Testis (tissue), 3 donors: Measurements from ENCODE around the gene ATP1B1. TPM values are rescaled to one million over a fixed set of nuclear protein-coding genes. Genes with fewer than 3 reads are reported as not detected.

Source experiments
- DNase-seq: peaks from one replicate; pipeline ENCODE4 v3.0.0-alpha.2; 2019
- H3K27ac ChIP-seq, 2 donors: fragments of 200-600 bp; sonication (generic); one replicate each; pipeline ENCODE4 v1.5.1; 2019
- H3K27me3 ChIP-seq: fragments of 200-600 bp; sonication (generic); one replicate; pipeline ENCODE4 v1.5.1; 2019
- H3K36me3 ChIP-seq: fragments of 200-600 bp; sonication (generic); one replicate; pipeline ENCODE4 v1.5.1; 2017; ENCODE audit warnings: low read depth; ENCODE audit errors: missing control alignments
- H3K4me1 ChIP-seq: fragments of 200-600 bp; sonication (generic); one replicate; pipeline ENCODE4 v1.5.1; 2019
- H3K4me3 ChIP-seq, 2 donors: fragments of 200-600 bp; sonication (generic); one replicate each; pipeline ENCODE4 v1.5.1; 2017 to 2019
- H3K9me3 ChIP-seq: fragments of 200-600 bp; sonication (generic); one replicate; pipeline ENCODE4 v1.5.1; 2017
- CTCF ChIP-seq, 3 experiments: fragments of 450-650 bp in 2 of 3; fragments of 200-600 bp in 1 of 3; sonication (generic) in 1 of 3; IDR thresholded peaks; one replicate each; pipeline ENCODE4 v1.5.1; 2016 to 2019; ENCODE audit warnings: antibody characterized with exemption in 3 of 3, mild to moderate bottlenecking in 2 of 3, moderate library complexity in 1 of 3
- POLR2A ChIP-seq: fragments of 450-650 bp; IDR thresholded peaks from one replicate; pipeline ENCODE4 v1.6.1; 2017; ENCODE audit warnings: antibody characterized with exemption, mild to moderate bottlenecking, moderate library complexity
- WGBS, 2 donors: methylation state at CpG; one replicate each; pipeline ENCODE4 v1.1.5; 2018; 5-methylcytosine and 5-hydroxymethylcytosine counted together
- intact Hi-C: fragments of 100-400 bp; cut with DNase I; formaldehyde crosslinking; loops from one replicate; pipeline ENCODE4 v1.15.1; 2023; ENCODE audit warnings: low total_unique reads
- polyA plus RNA-seq: library from polyadenylated mRNA; stranded (reverse); fragments of 350-450 nt; fragmentation: Illumina TruSeq; extraction: RNeasy Lipid Tissue Mini Kit (QIAGEN cat#74804); gene quantifications from one replicate; pipeline ENCODE4 v1.2.3, GENCODE V29; 2014; ENCODE audit warnings: low read depth, low replicate concordance; ENCODE audit not compliant: insufficient read depth
- total RNA-seq, 2 donors: library from RNA; depleted of rRNA; stranded (reverse); fragments of >200 nt; gene quantifications; one replicate each; pipeline ENCODE4 v1.2.3, GENCODE V29; 2016

The ATP1B1 gene
- total and polyA plus RNA-seq, 3 donors from 2014 or later: 98.3 to 160 (median 131) TPM

DNA sequence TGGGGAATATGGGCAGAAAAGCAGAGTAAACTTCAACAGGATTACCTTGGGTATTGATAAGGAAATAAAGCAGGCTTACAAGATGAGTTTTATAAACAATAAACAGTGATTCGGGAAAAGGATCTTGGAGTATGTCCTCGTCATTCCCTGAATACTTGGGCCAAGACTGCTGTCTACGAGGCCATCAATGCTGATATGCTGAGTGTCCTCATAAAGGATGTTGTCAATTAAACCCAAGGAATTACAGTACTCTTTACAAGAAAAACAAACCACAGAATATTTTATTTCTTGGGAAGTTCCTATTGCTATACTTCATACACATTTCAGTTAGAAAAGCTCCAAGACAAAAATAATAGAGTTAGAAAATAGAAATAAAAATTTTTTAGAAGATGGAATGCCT is 34.9 kb downstream of the ATP1B1 start:
- H3K4me3 ChIP-seq: no peak overlapping the region
- 81 to 86% methylated on average over 3 of the region's 3 CpGs for WGBS, 2 donors
- TF ChIP-seq POLR2A (no peak), CTCF (IDR thresholded peaks at IDR 0.05) (no peak)
- intact Hi-C loops: no loop called here
- H3K4me1 ChIP-seq: no peaks in the 10 kb centered on the region
- H3K9me3 ChIP-seq: no peaks in the 10 kb centered on the region
- no peak for DNase-seq
- H3K36me3 ChIP-seq: no peaks in the 10 kb centered on the region
- H3K27me3 ChIP-seq: no peaks in the 10 kb centered on the region
- no peak overlapping the region for H3K27ac ChIP-seq

GRCh38 chr1:169142129-169142528 is 35.6 kb downstream of the ATP1B1 start:
- intact Hi-C loops: no loop called here
- TF ChIP-seq POLR2A: no peak
- TF ChIP-seq CTCF (IDR thresholded peaks at IDR 0.05): no peak

DNA sequence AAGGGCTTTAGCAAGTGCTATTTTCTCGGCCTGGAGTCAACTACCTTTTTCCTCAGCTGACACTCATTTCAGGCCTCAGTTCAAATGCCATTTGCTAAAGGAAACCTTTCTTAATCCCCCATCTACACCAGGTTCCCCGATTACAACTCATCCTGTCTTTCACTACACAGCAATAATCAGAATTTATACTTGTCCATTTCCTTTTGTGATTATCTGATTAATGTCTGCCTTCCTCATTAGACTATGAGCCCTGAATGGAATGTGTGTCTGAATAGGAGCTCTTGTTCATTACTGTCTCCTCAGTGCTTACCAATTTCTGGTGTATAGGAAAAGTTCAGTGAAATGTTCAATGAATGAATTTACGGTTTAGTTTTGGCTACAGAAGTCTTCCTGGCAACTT is 36.9 kb downstream of the ATP1B1 start:
- WGBS, 2 donors: 80 to 85% methylated on average over 3 of the region's 3 CpGs
- Histone ChIP-seq H3K27me3 (no peaks in the 10 kb centered on the region), H3K36me3 (no peaks in the 10 kb centered on the region), H3K4me1 (no peaks in the 10 kb centered on the region), H3K9me3 (no peaks in the 10 kb centered on the region), H3K4me3 (no peak overlapping the region), H3K27ac (no peak overlapping the region)
- intact Hi-C loops: no loop called here
- TF ChIP-seq CTCF (IDR thresholded peaks at IDR 0.05) (no peak), POLR2A (no peak)
- no peak for DNase-seq

More at GRCh38 chr1:169142129-169142528, 35.6 kb downstream of the ATP1B1 start:
- no peak overlapping the region for H3K27ac ChIP-seq
- no peaks in the 10 kb centered on the region for H3K36me3 ChIP-seq
- no peaks in the 10 kb centered on the region for H3K4me1 ChIP-seq
- WGBS, 2 donors: 0 to 54% methylated on average over 1 of the region's 1 CpG
- no peak overlapping the region for H3K4me3 ChIP-seq
- DNase-seq: no peak
- no peaks in the 10 kb centered on the region for H3K27me3 ChIP-seq
- no peaks in the 10 kb centered on the region for H3K9me3 ChIP-seq

GRCh38 chr1:169143984-169144383 is 37.5 kb downstream of the ATP1B1 start:
- H3K27me3 ChIP-seq: no peaks in the 10 kb centered on the region
- H3K4me3 ChIP-seq: no peak overlapping the region
- H3K27ac ChIP-seq: no peak overlapping the region
- no peaks in the 10 kb centered on the region for H3K4me1 ChIP-seq
- no peak for DNase-seq
- intact Hi-C loops: no loop called here
- H3K9me3 ChIP-seq: no peaks in the 10 kb centered on the region
- TF ChIP-seq POLR2A (no peak), CTCF (IDR thresholded peaks at IDR 0.05) (no peak)
- no peaks in the 10 kb centered on the region for H3K36me3 ChIP-seq

GRCh38 chr1:169144941-169145626 is 38.6 kb downstream of the ATP1B1 start:
- no peaks in the 10 kb centered on the region for H3K4me1 ChIP-seq
- no peaks in the 10 kb centered on the region for H3K27me3 ChIP-seq
- no peaks in the 10 kb centered on the region for H3K9me3 ChIP-seq
- no peaks in the 10 kb centered on the region for H3K36me3 ChIP-seq
- no peak overlapping the region for H3K4me3 ChIP-seq
- DNase-seq: no peak
- no peak for TF ChIP-seq POLR2A
- no peak for TF ChIP-seq CTCF (IDR thresholded peaks at IDR 0.05)
- H3K27ac ChIP-seq: no peak overlapping the region
- WGBS, 2 donors: 85 to 88% methylated on average over 7 of the region's 7 CpGs
- intact Hi-C loops: no loop called here
